Stromal cell of bone marrow (primary cell): ENCODE data around the gene GRAMD4.

Experiments
- DNase-seq: peaks from one replicate; pipeline ENCODE4 v3.0.0-alpha.2; 2012; ENCODE audit warnings: low read depth

GRAMD4 gene

GRCh38 chr22:46723882-46724281 is 103.7 kb downstream of the GRAMD4 start:
- DNase-seq, result no peak

DNA sequence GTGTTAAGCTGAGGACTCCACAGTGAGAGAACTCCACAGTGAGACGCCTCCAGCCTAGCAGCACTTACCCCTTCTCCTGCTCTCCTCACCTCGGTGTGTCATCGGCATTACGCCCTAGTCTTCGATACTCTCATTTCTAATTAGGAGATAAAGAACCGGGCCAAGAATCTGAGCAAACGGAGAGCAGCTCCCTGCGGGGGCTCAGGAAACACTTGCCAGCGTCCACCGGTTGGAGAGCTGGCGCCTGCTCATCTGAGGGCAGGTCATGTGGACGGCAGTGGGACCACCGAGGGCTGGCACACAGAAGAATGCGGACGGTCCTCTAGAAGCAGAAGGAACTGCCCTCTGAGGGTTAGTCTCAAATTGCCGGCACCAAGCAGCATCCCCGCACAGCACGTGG is 104.9 kb downstream of the GRAMD4 start:
- DNase-seq, result no peak

DNA sequence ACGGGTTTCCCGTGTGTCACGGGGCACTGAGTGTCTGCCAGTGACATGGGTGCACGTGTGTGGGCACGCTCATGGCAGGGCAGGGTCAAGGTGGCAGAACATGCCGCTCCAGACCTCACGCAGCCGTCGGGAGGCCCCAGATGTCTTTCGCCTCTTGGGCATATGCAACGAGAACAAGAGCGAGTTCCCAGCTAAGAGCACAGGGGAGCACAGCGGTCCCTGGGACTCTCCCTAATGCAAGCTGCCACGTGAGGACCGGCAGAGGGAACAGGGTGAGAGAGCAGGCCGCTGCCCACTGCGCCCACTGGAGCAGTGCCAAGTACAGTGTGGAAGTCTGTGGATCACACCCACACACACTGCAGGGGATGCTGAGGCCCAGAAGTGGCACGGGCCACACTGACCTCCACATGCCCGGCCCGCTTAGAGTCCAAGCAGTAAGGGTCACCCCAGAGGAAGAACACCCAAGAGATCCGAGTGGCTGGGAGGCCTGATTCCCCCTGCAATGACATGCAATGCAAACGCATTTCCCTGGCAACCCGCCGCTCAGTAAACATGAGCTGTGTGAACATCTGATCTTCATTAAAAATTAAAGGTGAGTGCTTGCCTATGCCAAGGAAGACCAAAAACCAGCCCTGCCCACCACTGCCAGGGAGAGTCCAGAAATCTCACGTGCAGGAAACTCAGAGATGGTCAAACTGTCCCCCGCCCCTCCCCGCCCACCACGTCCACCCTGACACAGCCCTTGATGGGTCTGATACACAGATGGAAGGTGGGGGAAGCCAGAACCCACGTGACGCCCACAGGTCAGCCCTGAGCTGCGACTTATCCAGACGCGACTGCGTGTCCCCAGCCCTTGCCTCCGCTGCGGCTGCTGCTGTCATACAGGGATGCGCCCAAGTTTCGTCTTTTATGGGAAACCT is 106.1 kb downstream of the GRAMD4 start:
- DNase-seq, result no peak

- DNase-seq, result no peak
Measured at GRCh38 chr22:46726986-46727317, 106.8 kb downstream of the GRAMD4 start.

- no peak for DNase-seq
Measured at GRCh38 chr22:46727813-46728364, 107.7 kb downstream of the GRAMD4 start.

- DNase-seq, result no peak
Measured at GRCh38 chr22:46728470-46728869, 108.3 kb downstream of the GRAMD4 start.
